ENCODE data around the gene SNX4. TPM values are rescaled to one million over a fixed set of nuclear protein-coding genes. Genes with fewer than 3 reads are reported as not detected.

SNX4 gene
- total and polyA plus RNA-seq, 2 of the 8 experiments (the other 6 are each of a cell fraction or from before 2014, with no cell fraction given): 7.2 to 23.1 TPM

DNA sequence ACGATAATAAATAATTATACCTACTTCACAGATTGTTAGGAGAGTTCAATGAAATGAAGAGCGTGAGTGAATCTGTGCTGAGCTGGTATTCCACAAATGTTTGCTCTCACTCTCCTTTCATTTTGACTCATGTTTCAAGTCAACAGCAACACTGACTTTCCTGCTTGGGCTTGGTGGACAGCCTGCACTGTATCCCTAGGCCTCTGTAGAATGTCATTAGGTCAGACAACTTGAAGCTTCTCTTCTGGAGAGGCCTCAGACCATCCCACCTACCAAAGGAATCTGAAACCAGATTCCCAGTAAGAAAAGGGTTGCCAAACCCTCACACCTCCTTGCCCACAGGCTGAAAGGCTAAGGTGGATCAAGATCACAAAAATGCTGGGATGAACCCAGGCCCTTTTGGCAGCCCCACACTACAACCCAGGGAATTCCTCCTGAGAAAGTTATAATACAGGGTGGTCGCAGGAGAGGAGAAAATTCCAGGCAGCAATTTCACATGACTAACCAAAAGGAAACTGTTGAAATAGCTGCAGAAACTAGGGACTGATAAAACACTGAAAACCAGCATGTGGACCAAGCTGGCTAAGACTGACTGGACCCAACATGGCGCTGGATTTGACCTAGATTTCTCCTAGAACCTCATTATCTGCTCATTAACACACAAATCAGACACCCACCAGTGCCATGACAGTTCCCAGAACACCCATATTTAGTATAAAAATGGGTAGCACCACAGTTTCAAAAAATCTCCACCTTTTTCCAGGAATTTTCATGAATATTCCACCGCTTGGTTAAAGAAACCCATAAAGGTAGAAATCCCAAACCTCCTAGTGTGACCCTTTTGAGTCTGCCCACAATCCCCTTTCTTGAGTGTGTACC lies 87.9 kb downstream of the SNX4 start:
- Histone ChIP-seq H4K20me1 (replicated peaks in 1 of 2; ENCODE audit: control insufficient read depth in 1 of 2, insufficient read depth in 2 of 2, low read length in 2 of 2) (no peaks in the 10 kb centered on the region), H2BK5ac (ENCODE audit: low read depth, low read length) (no peak overlapping the region), H3K23ac (ENCODE audit: insufficient read length) (no peak overlapping the region), H2BK15ac (ENCODE audit: low read length) (no peak overlapping the region), H3K56ac (replicated peaks; ENCODE audit: insufficient read length, low read depth, low read length) (no peak overlapping the region), H3K79me1 (ENCODE audit: low read depth, low read length) (no peaks in the 10 kb centered on the region), H2AK5ac (ENCODE audit: low read depth, low read length) (no peak overlapping the region), H4K5ac (ENCODE audit: insufficient read length, low read depth, low read length) (no peak overlapping the region), H3K27ac (ENCODE audit: low read depth, low read length) (no peak overlapping the region), H3K4me1 (replicated peaks in 1 of 4; ENCODE audit: control insufficient read depth in 3 of 4, insufficient read depth in 4 of 4, low read length in 3 of 4) (peaks cover 0 to 6% (median 0%) of the 10 kb centered on the region in 4 experiments; a peak in 2 of 7 replicates), H3K18ac (ENCODE audit: extremely low read depth, low read length) (no peak overlapping the region), H3K14ac (ENCODE audit: insufficient read length) (no peak overlapping the region), H3K9me3 (ENCODE audit: insufficient read depth in 2 of 2, low read depth in 1 of 2, low read length in 1 of 2) (no peaks in the 10 kb centered on the region), H3K36me3 (ENCODE audit: control insufficient read depth in 2 of 4, insufficient read depth in 4 of 4, low read length in 3 of 4) (no peaks in the 10 kb centered on the region), H3K4ac (replicated peaks; ENCODE audit: insufficient read length, low read depth, low read length) (no peak overlapping the region), H3K27me3 (replicated peaks in 1 of 4; ENCODE audit: control insufficient read depth in 3 of 4, extremely low read depth in 1 of 4, insufficient read depth in 3 of 4, low read length in 3 of 4) (no peaks in the 10 kb centered on the region), H4K8ac (ENCODE audit: extremely low read depth, insufficient read depth, low read length) (no peak overlapping the region), H2BK12ac (ENCODE audit: low read depth, low read length) (no peak overlapping the region), H2AFZ (ENCODE audit: low read length) (no peak overlapping the region), H3K4me3 (ENCODE audit: extremely low read depth in 1 of 4, insufficient read depth in 2 of 4, low read depth in 3 of 4, low read length in 4 of 4) (no peak overlapping the region), H2BK120ac (replicated peaks; ENCODE audit: low read depth, low read length) (no peak overlapping the region), H3K79me2 (ENCODE audit: control insufficient read depth in 1 of 2, insufficient read depth in 2 of 2, low read length in 2 of 2) (no peaks in the 10 kb centered on the region), H3K4me2 (ENCODE audit: insufficient read depth in 1 of 2, low read depth in 2 of 2, low read length in 2 of 2) (no peak overlapping the region), H2BK20ac (ENCODE audit: low read length) (no peak overlapping the region), H3K23me2 (ENCODE audit: low read depth, low read length) (no peaks in the 10 kb centered on the region), H3K9ac (replicated peaks in 1 of 4; ENCODE audit: extremely low read depth in 1 of 4, low read depth in 3 of 4, low read length in 3 of 4) (no peak overlapping the region), H4K91ac (replicated peaks; ENCODE audit: insufficient read length, low read length) (no peak overlapping the region)
- CTCF ChIA-PET (ENCODE audit: partially characterized antibody): interaction anchor here (0.6 to 1.3 kb wide), 3 partner anchors 32 to 585 kb away, joined by 3 read pairs; no protein-coding TSS in a partner anchor
- POLR2A ChIA-PET (ENCODE audit: partially characterized antibody): no interaction called here
- TF ChIP-seq SRF (IDR thresholded peaks at IDR 0.05; ENCODE audit: low read depth, low read length) (no peak), KDM4A (IDR thresholded peaks at IDR 0.05; ENCODE audit: low read depth, low read length, severe bottlenecking) (no peak), JUN (IDR thresholded peaks at IDR 0.05; ENCODE audit: low read depth, low read length) (no peak), CEBPB (IDR thresholded peaks at IDR 0.05; ENCODE audit: low read depth, low read length) (no peak), RFX5 (IDR thresholded peaks at IDR 0.05; ENCODE audit: borderline replicate concordance, low read depth, low read length) (no peak), TEAD4 (IDR thresholded peaks at IDR 0.05; ENCODE audit: low read depth, low read length) (no peak), PHF8 (conservative IDR thresholded peaks at IDR 0.05; ENCODE audit: low read depth, low read length) (no peak), ZNF274 (IDR thresholded peaks at IDR 0.05; ENCODE audit: borderline replicate concordance, extremely low read depth, low read length) (no peak), POLR2AphosphoS5 (IDR thresholded peaks at IDR 0.05; ENCODE audit: low read depth, low read length) (no peak)
- DNase-seq (ENCODE audit: low read depth in 1 of 2, low spot score in 2 of 2) (no peak), FAIRE-seq (no peak)
- WGBS, 2 experiments (ENCODE audit: extremely low coverage in 1 of 2, insufficient coverage in 1 of 2, insufficient read length in 1 of 2, insufficient replicate concordance in 2 of 2, low coverage in 1 of 2, low lambda C conversion rate in 2 of 2, missing lambda C conversion rate in 1 of 2): 82% methylated on average over 5 of the region's 5 CpGs; no CpG with 5 or more reads in 1 of the 2 experiments
